Activated CD4-positive, alpha-beta T cell treated with anti-CD3 and anti-CD28 coated beads, Interleukin-10, Interleukin-2, amounts not matched to agents 100 ng/mL and 50 ng/mL, durations not matched to agents 16 hours and 8 hours (primary cell): Measurements from ENCODE around the gene ITGB2.

ENCODE experiments used
- DNase-seq: peaks from one replicate; pipeline ENCODE4 v3.0.0-alpha.2; 2020

Gene ITGB2

DNA sequence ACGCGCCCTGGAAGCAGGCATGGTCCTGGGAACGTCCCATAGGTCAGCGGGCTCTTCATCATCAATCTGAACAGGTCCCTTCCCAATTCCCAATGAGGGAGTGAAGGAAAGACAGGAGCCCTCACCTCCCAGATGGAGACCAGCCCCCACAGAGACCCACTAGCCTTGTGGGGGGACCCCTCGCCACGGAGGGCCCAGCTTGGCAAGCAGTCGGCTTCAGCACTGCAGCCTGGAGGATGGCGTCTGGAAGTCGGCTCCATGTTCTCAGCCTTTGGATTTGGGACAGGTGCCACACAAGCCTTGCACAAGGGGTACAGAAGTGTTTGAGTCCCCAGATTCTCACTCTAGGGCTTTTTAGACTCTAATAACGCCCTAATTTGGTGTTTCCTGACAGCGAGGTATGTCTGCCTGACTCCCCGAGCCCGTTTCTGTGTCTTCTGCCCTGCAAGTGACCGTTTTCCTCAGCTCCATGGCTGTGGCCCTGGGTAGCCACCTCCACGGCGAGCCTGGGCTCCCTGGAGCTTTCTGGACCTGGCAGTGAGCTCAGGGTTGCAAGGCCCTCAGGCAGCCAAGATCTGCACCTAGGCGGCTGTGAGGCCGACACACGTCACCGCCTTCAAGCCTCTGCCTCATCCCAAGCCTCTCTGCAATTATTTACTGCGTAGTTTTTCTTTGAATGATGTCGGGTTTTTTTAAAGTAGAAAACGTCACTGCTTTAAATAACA lies 77.8 kb downstream of the ITGB2 start:
- no peak for DNase-seq

- no peak for DNase-seq
Measured at GRCh38 chr21:44842087-44842486, 78.6 kb downstream of the ITGB2 start.

- no peak for DNase-seq
Measured at GRCh38 chr21:44840771-44841170, 79.9 kb downstream of the ITGB2 start.

DNA sequence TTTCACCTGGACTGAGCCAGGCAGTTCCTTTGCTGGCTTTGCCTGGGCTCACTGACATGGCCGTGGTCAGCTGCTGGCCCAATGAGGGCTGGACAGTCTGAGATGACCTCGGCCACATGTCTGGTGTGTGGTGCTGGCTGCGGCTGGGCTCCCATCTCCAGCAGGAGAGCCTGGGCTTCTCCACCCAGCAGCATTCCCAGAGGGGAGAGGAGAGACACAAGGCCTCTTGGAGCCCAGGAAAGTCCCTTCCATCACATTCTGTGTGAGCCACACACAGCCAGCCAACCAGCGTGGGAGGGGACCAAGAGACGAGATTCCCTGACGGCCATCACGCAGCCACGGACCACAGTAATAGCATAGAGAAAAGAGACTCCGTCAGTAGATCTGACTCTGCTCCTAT lies 81.7 kb downstream of the ITGB2 start:
- DNase-seq: no peak

DNA sequence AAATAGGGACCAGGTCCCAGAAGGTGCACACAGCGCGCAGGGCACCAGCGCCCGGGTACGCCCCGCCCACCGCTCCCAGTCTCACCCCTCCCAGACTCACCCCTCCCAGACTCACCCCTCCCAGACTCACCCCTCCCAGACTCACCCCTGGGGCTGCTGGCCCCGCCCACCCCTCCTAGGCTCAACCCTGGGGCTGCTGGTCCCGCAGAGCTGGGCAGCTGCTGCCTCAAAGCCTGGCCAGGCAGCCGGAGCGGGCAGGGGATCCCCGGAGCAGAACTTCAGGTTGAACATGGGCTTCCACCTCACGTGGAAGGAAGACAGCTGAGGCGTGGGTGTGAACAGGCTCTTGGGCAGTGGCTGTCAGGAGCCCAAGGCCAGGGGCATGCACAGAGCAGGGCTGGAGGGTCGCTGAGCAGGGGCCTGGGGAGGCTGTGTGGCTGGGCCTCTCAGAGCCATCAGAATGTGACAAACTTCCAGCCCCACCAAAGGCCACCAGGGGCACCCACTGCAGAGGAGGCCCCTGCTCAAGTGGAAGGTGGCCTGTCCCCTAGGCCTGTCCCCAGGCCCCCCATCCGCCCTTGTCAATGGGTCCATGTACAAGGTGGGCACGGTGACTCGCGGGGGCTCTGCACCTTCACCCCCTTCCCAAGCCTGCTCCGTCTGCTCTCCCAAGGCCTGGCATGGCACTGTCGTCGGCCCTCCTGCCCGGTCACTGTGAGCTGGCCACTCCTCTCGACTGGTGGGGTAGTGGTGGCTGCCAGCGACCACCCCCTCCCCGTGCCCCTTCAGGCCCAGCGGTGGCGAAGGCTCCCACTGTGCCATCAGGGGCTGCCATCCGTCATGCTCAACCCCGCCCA lies 82.4 kb downstream of the ITGB2 start:
- no peak for DNase-seq

DNA sequence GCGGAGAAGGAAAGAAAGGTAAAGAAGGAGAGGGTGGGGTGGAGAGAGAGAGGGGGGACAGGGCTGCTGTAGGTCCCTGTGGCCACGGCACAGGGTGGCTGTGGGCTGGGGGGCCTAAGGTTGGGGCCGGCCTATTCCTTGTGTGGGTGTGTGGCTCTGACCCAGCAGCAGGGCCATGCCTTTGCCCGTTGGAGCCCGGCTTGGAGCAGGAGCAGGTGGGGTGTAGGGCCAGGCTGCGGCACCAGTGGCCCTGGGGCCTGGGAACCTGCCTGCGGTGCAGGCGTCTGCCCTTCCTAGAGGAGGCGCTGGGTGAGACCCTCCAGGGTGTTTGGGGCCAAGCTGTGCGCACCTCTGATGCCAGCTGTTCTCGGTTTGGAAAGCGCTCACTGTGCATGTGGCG lies 83.2 kb downstream of the ITGB2 start:
- no peak for DNase-seq

- no peak for DNase-seq
Measured at GRCh38 chr21:44836666-44837471, 83.8 kb downstream of the ITGB2 start.

GRCh38 chr21:44836349-44836665 lies 84.4 kb downstream of the ITGB2 start:
- no peak for DNase-seq
